Activated T-helper 2 cell treated with anti-CD3 and anti-CD28 coated beads, Interferon-gamma antibody, Interleukin-2, Interleukin-4, amounts not matched to agents 10 μg/mL and 5 μg/mL and 100 μg/mL, durations not matched to agents 14 hours and 24 hours and 36 hours (primary cell): ENCODE measurements around the gene ABCG5. TPM values are rescaled to one million over a fixed set of nuclear protein-coding genes. Genes with fewer than 3 reads are reported as not detected.

Source experiments
- DNase-seq: peaks from one replicate; pipeline ENCODE4 v3.0.0; 2021; ENCODE audit warnings: low spot score
- H3K27ac Mint-ChIP-seq: one replicate; pipeline ENCODE4 v1.8.0; 2021; ENCODE audit warnings: mixed read lengths
- H3K27me3 Mint-ChIP-seq: one replicate; pipeline ENCODE4 v1.8.0; 2021; ENCODE audit warnings: low read depth, mixed read lengths
- H3K36me3 Mint-ChIP-seq: one replicate; pipeline ENCODE4 v1.8.0; 2021; ENCODE audit warnings: low read depth, mixed read lengths
- H3K4me1 Mint-ChIP-seq: one replicate; pipeline ENCODE4 v1.8.0; 2021; ENCODE audit warnings: low read depth, mixed read lengths
- H3K4me3 Mint-ChIP-seq: one replicate; pipeline ENCODE4 v1.8.0; 2021; ENCODE audit warnings: low read depth, mild to moderate bottlenecking, moderate library complexity, mixed read lengths
- H3K9me3 Mint-ChIP-seq: one replicate; pipeline ENCODE4 v1.8.0; 2021; ENCODE audit warnings: mixed read lengths
- intact Hi-C: fragments of 100-400 bp; cut with micrococcal nuclease; formaldehyde crosslinking; loops from one replicate; pipeline ENCODE4 v1.15.1; 2023
- total RNA-seq: library from RNA; stranded (reverse); gene quantifications from 2 replicates; pipeline ENCODE4 v1.2.3, GENCODE V29; 2022

ABCG5 gene
- total RNA-seq, 1 donor from 2014 or later, result 0.14 TPM

GRCh38 chr2:43837831-43838559 lies 644 bp downstream of the ABCG5 start:
- no peaks in the 10 kb centered on the region for H3K4me1 Mint-ChIP-seq
- H3K9me3 Mint-ChIP-seq, result no peaks in the 10 kb centered on the region
- H3K27ac Mint-ChIP-seq, result no peak overlapping the region
- no peaks in the 10 kb centered on the region for H3K36me3 Mint-ChIP-seq
- DNase-seq, result no peak
- no peaks in the 10 kb centered on the region for H3K27me3 Mint-ChIP-seq
- no peak overlapping the region for H3K4me3 Mint-ChIP-seq
- intact Hi-C loops, result no loop called here

GRCh38 chr2:43837033-43837432 lies 1.6 kb downstream of the ABCG5 start:
- no peaks in the 10 kb centered on the region for H3K27me3 Mint-ChIP-seq
- H3K4me1 Mint-ChIP-seq, result no peaks in the 10 kb centered on the region
- intact Hi-C loops, result no loop called here
- no peak for DNase-seq
- no peaks in the 10 kb centered on the region for H3K9me3 Mint-ChIP-seq
- no peak overlapping the region for H3K4me3 Mint-ChIP-seq
- H3K27ac Mint-ChIP-seq, result no peak overlapping the region
- no peaks in the 10 kb centered on the region for H3K36me3 Mint-ChIP-seq

- Mint-ChIP-seq H3K4me1 (peaks cover 4% of the 10 kb centered on the region), H3K27ac (no peak overlapping the region), H3K9me3 (no peaks in the 10 kb centered on the region), H3K4me3 (no peak overlapping the region), H3K27me3 (peaks cover 22% of the 10 kb centered on the region), H3K36me3 (no peaks in the 10 kb centered on the region)
- intact Hi-C loops, result no loop called here
- no peak for DNase-seq
Observed at GRCh38 chr2:43832457-43832856, 6.2 kb downstream of the ABCG5 start.

GRCh38 chr2:43831543-43832294 lies 6.9 kb downstream of the ABCG5 start:
- Mint-ChIP-seq H3K4me1 (peaks cover 4% of the 10 kb centered on the region), H3K27ac (no peak overlapping the region), H3K4me3 (peak overlapping the region; percentile 76), H3K27me3 (peaks cover 22% of the 10 kb centered on the region), H3K36me3 (no peaks in the 10 kb centered on the region), H3K9me3 (no peaks in the 10 kb centered on the region)
- DNase-seq, result no peak
- intact Hi-C loops, result no loop called here

GRCh38 chr2:43826305-43827250 lies 12.1 kb downstream of the ABCG5 start:
- Mint-ChIP-seq H3K4me1 (peaks cover 3% of the 10 kb centered on the region), H3K27me3 (peaks cover 20% of the 10 kb centered on the region), H3K9me3 (no peaks in the 10 kb centered on the region), H3K4me3 (no peak overlapping the region), H3K27ac (no peak overlapping the region), H3K36me3 (no peaks in the 10 kb centered on the region)
- no peak for DNase-seq
- intact Hi-C loops, result no loop called here

GRCh38 chr2:43825841-43826240 lies 12.8 kb downstream of the ABCG5 start:
- H3K4me3 Mint-ChIP-seq, result no peak overlapping the region
- H3K27me3 Mint-ChIP-seq, result peaks cover 15% of the 10 kb centered on the region

GRCh38 chr2:43824951-43825493 lies 13.6 kb downstream of the ABCG5 start:
- H3K4me3 Mint-ChIP-seq, result no peak overlapping the region

More at GRCh38 chr2:43825841-43826240, 12.8 kb downstream of the ABCG5 start:
- DNase-seq, result no peak
- Mint-ChIP-seq H3K27ac (no peak overlapping the region), H3K4me1 (no peaks in the 10 kb centered on the region), H3K9me3 (no peaks in the 10 kb centered on the region), H3K36me3 (no peaks in the 10 kb centered on the region)
- intact Hi-C loops, result no loop called here

GRCh38 chr2:43824512-43824911 lies 14.1 kb downstream of the ABCG5 start:
- DNase-seq, result no peak
- Mint-ChIP-seq H3K4me1 (no peaks in the 10 kb centered on the region), H3K9me3 (no peaks in the 10 kb centered on the region), H3K36me3 (no peaks in the 10 kb centered on the region), H3K4me3 (no peak overlapping the region), H3K27me3 (peaks cover 3% of the 10 kb centered on the region), H3K27ac (no peak overlapping the region)
- intact Hi-C loops, result no loop called here

More at GRCh38 chr2:43824951-43825493, 13.6 kb downstream of the ABCG5 start:
- no peaks in the 10 kb centered on the region for H3K4me1 Mint-ChIP-seq
- H3K36me3 Mint-ChIP-seq, result no peaks in the 10 kb centered on the region
- DNase-seq, result no peak
- H3K27me3 Mint-ChIP-seq, result peaks cover 8% of the 10 kb centered on the region
- no peak overlapping the region for H3K27ac Mint-ChIP-seq
- no peaks in the 10 kb centered on the region for H3K9me3 Mint-ChIP-seq
- intact Hi-C loops, result no loop called here

GRCh38 chr2:43823751-43824150 lies 14.9 kb downstream of the ABCG5 start:
- H3K27me3 Mint-ChIP-seq, result no peaks in the 10 kb centered on the region
- no peak for DNase-seq
- intact Hi-C loops, result no loop called here
- peaks cover under 1% of the 10 kb centered on the region for H3K9me3 Mint-ChIP-seq
- no peak overlapping the region for H3K4me3 Mint-ChIP-seq
- H3K27ac Mint-ChIP-seq, result no peak overlapping the region
- H3K36me3 Mint-ChIP-seq, result no peaks in the 10 kb centered on the region
- H3K4me1 Mint-ChIP-seq, result peaks cover 4% of the 10 kb centered on the region

- no peak overlapping the region for H3K27ac Mint-ChIP-seq
- intact Hi-C loops, result no loop called here
- H3K36me3 Mint-ChIP-seq, result no peaks in the 10 kb centered on the region
- H3K9me3 Mint-ChIP-seq, result peaks cover 3% of the 10 kb centered on the region
- H3K4me3 Mint-ChIP-seq, result no peak overlapping the region
- no peak for DNase-seq
- H3K4me1 Mint-ChIP-seq, result peaks cover 7% of the 10 kb centered on the region
- H3K27me3 Mint-ChIP-seq, result no peaks in the 10 kb centered on the region
Observed at GRCh38 chr2:43822839-43823238, 15.8 kb downstream of the ABCG5 start.

GRCh38 chr2:43819491-43820163 lies 19.0 kb downstream of the ABCG5 start:
- Mint-ChIP-seq H3K27me3 (no peaks in the 10 kb centered on the region), H3K9me3 (peaks cover 7% of the 10 kb centered on the region), H3K27ac (no peak overlapping the region), H3K4me3 (no peak overlapping the region), H3K4me1 (peaks cover 10% of the 10 kb centered on the region), H3K36me3 (peaks cover 8% of the 10 kb centered on the region)
- intact Hi-C loops, result loop anchor here (5.0 kb wide), 1 partner anchor 42 kb away; no protein-coding TSS in a partner anchor
- DNase-seq, result no peak

GRCh38 chr2:43818761-43819160 lies 19.9 kb downstream of the ABCG5 start:
- no peaks in the 10 kb centered on the region for H3K27me3 Mint-ChIP-seq
- peaks cover 8% of the 10 kb centered on the region for H3K36me3 Mint-ChIP-seq
- DNase-seq, result no peak
- H3K4me1 Mint-ChIP-seq, result peaks cover 10% of the 10 kb centered on the region
- H3K9me3 Mint-ChIP-seq, result peaks cover 7% of the 10 kb centered on the region
- H3K4me3 Mint-ChIP-seq, result no peak overlapping the region
- intact Hi-C loops, result loop anchor here (5.0 kb wide), 1 partner anchor 41 kb away; no protein-coding TSS in a partner anchor
- peak overlapping the region; percentile 24 for H3K27ac Mint-ChIP-seq
